ENCODE measurements around the gene TSBP1. TPM values are rescaled to one million over a fixed set of nuclear protein-coding genes. Genes with fewer than 3 reads are reported as not detected.

TSBP1 gene
- total RNA-seq, 4 donors from 2014 or later = not detected

- no peak for TF ChIP-seq CTCF (IDR thresholded peaks at IDR 0.05; ENCODE audit: low read depth)
These were observed 35.2 kb upstream of the TSBP1 start, which contains the start of gene BTNL2 for GRCh38 chr6:32406857-32407256. BTNL2 (minus strand) TSS chr6:32407181; CDS start chr6:32407123, 58 bp downstream.

- TF ChIP-seq CTCF (IDR thresholded peaks at IDR 0.05; ENCODE audit: low read depth) = no peak
These were observed 34.5 kb upstream of the TSBP1 start for GRCh38 chr6:32406197-32406596.

- TF ChIP-seq CTCF (IDR thresholded peaks at IDR 0.05; ENCODE audit: low read depth) = no peak
These were observed 34.0 kb upstream of the TSBP1 start for GRCh38 chr6:32405656-32406055.

GRCh38 chr6:32402812-32403211, 31.1 kb upstream of the TSBP1 start:
- no peak for TF ChIP-seq CTCF (IDR thresholded peaks at IDR 0.05; ENCODE audit: low read depth)

DNA sequence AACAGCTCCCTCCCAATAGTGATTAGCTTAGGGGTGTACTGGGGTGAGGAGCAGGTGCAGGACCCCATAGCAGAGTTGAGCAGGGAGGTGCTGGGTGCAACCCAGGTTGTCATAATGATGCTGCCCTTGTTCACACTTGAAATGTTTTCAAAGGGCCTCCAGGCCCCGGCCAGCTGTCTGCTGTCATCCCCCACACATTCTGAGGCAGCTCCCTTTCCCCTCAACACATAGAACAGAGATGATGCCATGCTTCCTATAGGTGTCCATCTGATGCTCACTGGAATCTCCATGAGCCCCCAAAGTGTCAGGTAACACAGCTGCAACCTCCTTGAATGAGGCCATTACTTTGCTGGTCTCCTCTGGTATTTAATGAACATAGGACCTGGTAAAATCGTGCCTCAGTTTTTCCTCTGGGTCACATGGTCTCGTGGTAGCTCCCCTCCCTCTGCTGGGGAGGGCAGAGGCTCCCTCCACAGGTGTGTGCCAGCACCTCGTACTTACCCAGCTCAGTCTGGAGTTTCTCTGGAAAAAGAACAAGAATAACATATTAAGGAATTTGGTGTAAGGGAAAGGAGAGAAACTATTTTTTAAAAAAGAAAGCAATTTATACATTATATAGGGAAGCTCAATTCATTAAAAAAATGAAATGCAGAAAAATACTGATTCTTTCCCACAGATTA, 29.7 kb upstream of the TSBP1 start:
- TF ChIP-seq CTCF (IDR thresholded peaks at IDR 0.05; ENCODE audit: low read depth) = no peak

- TF ChIP-seq CTCF (IDR thresholded peaks at IDR 0.05; ENCODE audit: low read depth) = no peak
These were observed 25.7 kb upstream of the TSBP1 start for GRCh38 chr6:32397252-32397920.

DNA sequence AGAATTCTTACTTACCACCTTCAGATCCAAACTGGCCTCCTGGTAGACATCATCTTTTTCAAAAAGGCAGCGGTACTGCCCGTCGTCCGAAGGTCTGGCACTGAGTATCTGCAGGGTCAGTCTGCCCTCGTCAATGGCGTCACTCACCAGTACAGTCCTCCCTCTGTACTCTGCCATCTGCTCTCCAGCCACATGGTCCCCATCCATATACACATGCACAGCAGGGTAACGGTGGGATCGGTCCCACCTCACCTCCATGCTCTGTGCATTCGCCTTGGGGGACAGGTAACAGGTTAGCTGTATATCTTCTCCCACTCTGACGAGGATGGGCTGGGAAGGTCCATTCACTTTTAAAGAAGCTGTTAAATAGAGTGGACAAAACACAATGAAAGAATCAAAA, 24.3 kb upstream of the TSBP1 start:
- no peak for TF ChIP-seq CTCF (IDR thresholded peaks at IDR 0.05; ENCODE audit: low read depth)

All from subcutaneous adipose tissue (tissue), 4 donors.